GM19463 (cell line): Measurements from ENCODE around the gene ARGFX.
"Not testable (repeated sequence)": the region's sequence is repeated elsewhere in the genome, so short reads cannot be mapped to it uniquely, and the experiment has no call there.

Experiments
- ATAC-seq: cut with Tn5 transposase; IDR thresholded peaks from one replicate; pipeline ENCODE4 v1.9.1; 2021; ENCODE audit warnings: mild to moderate bottlenecking, moderate library complexity; ENCODE audit not compliant: unreplicated experiment

ARGFX gene

GRCh38 chr3:121567649-121568048, at the start of gene ARGFX:
Gene ARGFX (plus strand): TSS chr3:121567949. CDS start chr3:121570714, 2,765 bp downstream.
- no peak for ATAC-seq

- no peak for ATAC-seq
These were observed 49.6 kb upstream of the ARGFX start for GRCh38 chr3:121517953-121518655.

DNA sequence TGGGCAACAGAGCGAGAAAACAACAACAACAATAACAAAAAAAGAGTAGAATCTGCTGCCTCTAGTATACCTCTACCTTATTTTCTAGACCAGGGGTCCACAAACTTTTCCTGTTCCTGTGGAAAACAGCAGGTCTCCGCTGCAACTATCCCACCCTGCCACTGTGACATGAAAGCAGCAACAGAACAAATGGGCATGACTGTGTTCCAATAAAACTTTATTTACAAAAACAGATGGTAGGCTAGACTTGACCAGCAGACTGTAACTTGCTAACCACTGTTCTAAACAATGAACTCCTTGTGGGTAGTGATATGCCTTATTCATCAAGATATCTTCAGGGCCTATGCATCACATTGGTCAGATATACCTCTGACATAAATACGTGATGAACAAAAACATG, 47.2 kb upstream of the ARGFX start:
- ATAC-seq: no peak

DNA sequence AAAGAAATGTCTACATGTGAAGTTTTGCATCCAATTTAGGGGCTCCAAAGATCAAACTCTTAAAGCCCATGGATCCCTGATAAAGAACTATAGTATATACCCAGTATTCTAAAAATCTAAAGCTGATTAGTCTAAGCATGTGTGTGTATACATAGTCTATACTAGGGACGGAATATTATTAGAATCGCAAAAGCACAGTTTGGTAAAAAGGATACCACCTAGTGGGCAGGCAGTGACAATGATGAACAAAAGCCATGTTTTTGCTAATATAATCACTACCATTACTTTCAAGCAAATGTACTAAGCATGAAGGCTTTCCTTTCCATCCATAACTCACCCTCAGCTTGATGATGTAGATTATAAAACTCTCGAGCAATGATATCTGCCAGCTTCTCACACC, 38.4 kb upstream of the ARGFX start:
- ATAC-seq: no peak

DNA sequence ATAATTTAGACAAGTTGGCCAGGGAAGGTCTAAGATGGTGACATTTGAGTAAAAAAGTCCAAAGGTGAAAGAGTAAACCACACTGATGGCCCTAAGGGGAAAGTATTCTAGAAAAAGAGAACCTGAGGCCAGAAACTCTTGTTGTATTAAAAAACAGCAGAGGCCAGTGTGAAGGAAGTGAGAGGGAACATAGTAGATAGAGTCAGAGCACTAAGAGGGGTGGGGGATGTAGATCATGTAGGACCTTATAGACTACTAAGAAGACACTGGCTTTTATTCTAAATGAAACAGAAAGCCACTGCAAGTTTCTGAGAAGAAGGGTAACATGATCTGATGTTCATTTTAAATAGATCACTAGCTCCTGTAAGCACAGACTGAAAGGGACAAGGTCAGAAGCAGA, 36.5 kb upstream of the ARGFX start:
- peak; percentile 71 for ATAC-seq

DNA sequence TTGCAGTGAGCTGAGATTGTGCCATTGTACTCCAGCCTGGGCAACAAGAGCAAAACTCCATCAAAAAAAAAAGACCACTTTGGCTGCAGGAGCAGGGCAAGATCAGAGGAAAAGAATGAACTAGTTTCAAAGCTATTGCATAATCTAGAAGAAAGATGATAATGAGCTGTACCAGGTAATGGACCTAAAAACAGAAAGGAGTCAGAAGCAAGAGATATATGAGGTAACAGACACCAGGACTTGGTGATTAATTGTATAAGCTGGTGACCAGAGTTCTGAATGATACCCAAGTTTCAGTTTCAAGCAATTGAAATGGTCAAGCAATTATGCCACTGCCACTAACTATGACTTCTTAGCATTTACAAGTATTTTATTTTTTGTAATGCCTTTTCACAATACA, 24.8 kb upstream of the ARGFX start:
- ATAC-seq: no peak

- ATAC-seq: peak; percentile 6
These were observed 22.6 kb upstream of the ARGFX start for GRCh38 chr3:121545049-121545573.

GRCh38 chr3:121545574-121546455, 21.9 kb upstream of the ARGFX start, which contains the start of gene POLQ:
Gene POLQ (minus strand): TSS chr3:121545988. CDS start chr3:121545877, 111 bp downstream.
- peak; percentile 77 for ATAC-seq

GRCh38 chr3:121552379-121552778, 15.4 kb upstream of the ARGFX start:
- ATAC-seq: no peak

- no peak for ATAC-seq
These were observed 15.0 kb upstream of the ARGFX start for GRCh38 chr3:121552797-121553196.

DNA sequence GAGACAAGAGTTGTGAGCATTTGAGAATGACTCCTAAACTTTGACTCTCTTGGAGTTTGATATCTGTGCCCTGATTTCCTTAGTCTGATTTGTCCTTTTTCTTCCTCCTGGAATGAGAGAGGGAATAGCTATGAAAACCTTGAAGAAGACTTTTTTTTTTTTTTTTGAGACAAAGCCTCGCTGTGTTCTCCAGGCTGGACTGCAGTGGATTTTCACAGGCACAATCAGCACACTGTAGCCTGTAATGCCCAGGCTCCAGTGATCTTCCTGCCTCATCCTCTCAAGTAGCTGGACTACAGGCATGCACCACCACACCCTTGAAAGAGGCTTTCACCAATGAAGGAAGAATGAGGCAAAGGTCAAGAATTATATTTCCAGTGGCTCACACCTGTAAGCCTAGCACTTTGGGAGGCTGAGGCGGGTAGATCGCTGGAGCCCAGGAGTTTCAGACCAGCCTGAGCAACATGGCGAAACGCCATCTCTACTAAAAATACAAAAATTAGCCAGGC, 10.3 kb upstream of the ARGFX start:
- ATAC-seq: no peak

- ATAC-seq: no peak
These were observed 5.6 kb upstream of the ARGFX start for GRCh38 chr3:121562148-121562547.

DNA sequence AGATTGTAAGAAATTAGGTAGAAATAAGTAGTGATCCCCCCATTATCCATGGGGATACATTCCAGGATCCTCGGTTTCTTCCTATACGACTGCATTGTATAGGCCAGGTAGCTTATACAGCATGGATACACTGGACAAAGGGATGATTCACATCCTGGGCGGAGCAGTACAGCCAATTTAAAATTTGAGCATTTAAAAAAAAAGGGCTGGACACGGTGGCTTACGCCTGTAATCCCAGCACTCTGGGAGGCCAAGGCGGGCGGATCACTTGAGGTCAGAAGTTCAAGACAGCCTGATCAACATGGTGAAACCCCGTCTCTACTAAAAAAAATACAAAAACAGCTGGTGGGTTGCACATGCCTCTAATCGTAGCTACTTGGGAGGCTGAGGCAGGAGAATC, 976 bp upstream of the ARGFX start:
- no peak for ATAC-seq

DNA sequence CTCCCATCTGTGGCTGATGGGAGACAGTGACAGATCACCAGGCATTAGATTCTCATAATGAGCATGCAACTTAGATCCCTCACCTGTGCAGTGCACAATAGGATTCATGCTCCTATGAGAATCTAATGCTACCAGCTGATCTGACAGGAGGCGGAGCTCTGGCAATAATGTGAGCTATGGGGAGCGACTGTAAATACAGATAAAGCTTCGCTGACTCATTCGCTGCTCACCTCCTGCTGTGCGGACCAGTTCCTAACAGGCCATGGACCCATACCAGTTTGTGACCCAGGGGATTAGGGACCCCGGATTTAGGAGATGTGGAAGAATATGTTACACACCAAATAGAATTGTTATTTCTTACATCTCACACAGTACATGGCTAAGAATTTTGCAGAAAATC, 6.7 kb downstream of the ARGFX start:
- ATAC-seq: no peak

DNA sequence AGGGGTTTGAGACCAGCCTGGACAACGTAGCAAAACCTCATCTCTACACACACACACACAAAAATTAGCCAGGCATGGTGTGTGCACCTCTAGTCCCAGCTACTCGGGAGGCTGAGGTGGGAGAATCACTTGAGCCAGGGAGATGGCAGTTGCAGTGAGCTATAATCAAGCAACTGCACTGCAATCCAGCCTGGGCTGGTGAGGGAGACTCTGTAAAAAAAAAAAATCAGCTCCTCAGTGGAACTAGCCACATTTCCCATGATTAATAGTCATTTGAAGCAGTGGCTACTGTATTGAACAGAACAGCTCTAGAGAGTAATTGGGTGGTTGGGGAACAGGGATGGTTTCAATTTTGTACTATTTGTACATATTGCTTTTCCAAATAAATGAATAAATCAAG, 13.9 kb downstream of the ARGFX start:
- ATAC-seq: no peak

DNA sequence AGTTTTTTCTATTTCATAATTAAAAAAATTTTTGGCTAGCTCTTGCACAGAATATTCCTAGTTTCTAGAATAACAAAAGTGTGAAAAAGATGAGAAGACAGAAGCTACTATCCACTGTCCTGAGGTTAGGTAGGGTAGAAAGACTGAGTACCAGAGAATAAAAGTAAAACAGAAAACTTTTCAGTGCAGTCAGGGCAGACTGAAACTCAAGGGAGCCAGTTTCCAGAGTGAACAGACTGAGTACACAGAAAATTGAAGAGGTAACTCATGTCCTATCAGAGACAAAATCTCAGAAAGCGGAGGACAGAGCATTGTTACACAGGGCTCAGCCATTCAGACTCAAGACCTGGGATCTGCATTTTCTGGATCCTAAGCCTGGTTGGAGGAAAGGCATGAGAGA, 16.7 kb downstream of the ARGFX start:
- no peak for ATAC-seq

- ATAC-seq: peak; percentile 76
These were observed 25.3 kb downstream of the ARGFX start, which contains the start of gene FBXO40 for GRCh38 chr3:121592856-121593702. Gene FBXO40 (plus strand): TSS chr3:121593379. CDS start chr3:121620576, 27,197 bp downstream.

DNA sequence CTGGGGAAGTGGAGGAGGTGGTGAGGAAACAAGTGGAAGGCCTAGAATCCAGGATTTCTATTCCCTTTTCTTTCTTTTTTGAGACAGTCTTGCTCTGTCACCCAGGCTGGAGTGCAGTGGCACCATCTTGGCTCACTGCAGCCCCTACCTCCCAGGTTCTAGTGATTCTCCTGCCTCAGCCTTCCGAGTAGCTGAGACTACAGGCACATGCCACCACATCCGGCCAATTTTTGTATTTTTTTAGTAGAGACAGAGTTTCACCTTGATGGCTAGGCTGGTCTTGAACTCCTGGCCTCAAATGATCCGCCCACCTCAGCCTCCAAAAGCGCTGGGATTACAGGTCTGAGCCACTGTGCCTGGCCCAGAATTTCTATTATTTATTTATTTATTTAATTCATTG, 26.1 kb downstream of the ARGFX start:
- not testable (repeated sequence) for ATAC-seq

DNA sequence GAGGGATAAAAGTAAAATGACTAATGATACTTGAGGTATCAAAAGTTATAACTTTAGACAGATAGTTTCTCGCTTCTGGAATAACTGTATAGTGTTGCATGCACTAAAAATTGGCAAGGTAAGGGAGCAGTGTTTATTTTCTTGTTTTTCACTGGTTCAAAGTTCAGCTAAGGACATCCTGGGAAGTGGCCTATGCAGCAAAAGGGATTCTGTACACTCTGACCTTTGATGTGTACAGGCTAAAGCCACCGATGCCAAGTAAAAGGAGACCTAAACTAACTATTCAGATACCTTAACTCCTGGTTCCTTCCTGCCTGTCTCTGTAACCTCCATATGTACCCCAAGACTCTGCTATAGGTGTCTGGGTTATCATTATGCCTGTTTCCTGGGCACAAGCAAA, 27.1 kb downstream of the ARGFX start:
- ATAC-seq: no peak

DNA sequence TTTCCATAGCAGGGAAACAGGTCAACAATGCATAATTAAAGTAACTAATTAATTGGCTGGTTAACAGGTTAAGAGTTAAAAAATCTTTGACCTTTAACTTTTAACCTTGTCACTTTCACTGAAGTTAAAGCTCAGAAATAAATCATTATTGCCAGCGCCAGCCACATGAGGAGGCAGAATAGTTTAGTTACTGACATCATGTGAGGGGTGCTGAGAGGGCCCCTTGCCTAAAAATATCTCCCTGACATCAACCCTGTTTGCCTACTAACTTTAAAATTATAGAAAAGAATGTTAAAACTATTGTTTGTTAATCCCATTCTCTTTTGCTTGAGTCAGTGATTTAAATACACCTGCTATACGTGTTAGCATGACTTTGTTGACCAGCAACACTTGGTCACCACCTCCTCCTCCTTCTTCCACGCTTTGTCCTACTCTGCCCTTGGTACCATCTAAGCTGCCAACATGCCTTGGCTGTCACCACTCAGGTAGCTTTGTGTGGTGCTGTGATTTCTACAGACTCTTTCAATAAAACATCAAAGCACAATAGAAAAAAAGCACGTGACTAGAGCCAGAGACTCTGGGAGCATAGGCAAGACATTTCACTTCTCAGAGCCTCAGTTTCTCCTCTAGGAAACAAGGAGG, 28.1 kb downstream of the ARGFX start:
- ATAC-seq: no peak
